ENCODE results near the gene INTS11.

The INTS11 gene

DNA sequence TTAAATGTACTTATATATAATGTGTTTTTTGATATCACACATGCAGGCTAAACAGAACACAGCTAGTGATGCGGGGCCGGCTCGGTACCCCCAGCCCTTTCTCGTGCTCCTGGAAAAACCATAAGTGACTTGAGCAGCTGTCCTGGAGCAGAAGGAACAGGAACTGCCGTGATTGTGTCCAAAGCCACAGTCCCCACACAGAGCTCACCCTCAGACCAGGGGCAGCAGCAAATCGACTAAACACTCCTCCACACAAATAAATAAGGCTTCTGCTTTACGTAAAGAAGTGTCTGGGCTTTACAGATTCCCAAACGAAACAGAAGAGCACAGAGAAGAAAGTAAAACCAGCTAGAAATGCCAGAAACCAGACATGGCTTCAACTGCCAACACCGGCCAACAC is 60.4 kb downstream of the INTS11 start:
- Histone ChIP-seq H3K4me3 (no peak overlapping the region), H3K9me3 (ENCODE audit: low read depth, low read length) (no peaks in the 10 kb centered on the region), H3K36me3 (ENCODE audit: insufficient read depth, low read length) (peaks cover 66% of the 10 kb centered on the region), H3K27ac (no peak overlapping the region), H3K9ac (ENCODE audit: insufficient read length) (no peak overlapping the region)
- TF ChIP-seq POLR2AphosphoS5 (IDR thresholded peaks at IDR 0.05; ENCODE audit: borderline replicate concordance, low read depth, low read length) (no peak), EZH2 (IDR thresholded peaks at IDR 0.05) (no peak), FOXP2 (optimal IDR thresholded peaks at IDR 0.05; ENCODE audit: control extremely low read depth, extremely low read length, insufficient read depth) (no peak)
- DNase-seq (ENCODE audit: low read depth, low spot score): no peak

DNA sequence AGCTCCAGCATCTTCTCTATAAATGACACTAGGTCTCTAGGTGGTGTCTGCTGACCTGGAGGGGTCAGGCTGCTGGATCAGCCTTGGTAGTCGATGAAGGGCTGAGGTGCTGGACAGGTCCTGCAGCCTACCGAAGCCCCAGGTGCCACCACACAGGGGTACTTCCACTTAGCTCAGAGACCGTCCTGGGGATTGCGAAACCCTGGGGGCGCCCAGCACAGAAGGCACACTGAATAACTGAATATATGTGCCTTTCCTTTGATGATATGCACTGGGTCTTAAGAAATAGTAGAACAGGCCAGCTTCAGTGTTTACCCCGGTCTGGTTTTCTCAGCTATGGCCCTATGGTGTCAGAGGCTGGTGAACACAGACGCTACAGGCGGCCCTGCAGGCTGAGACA is 61.7 kb downstream of the INTS11 start:
- TF ChIP-seq EZH2 (IDR thresholded peaks at IDR 0.05) (no peak), FOXP2 (optimal IDR thresholded peaks at IDR 0.05; ENCODE audit: control extremely low read depth, extremely low read length, insufficient read depth) (no peak), POLR2AphosphoS5 (IDR thresholded peaks at IDR 0.05; ENCODE audit: borderline replicate concordance, low read depth, low read length) (no peak)
- H3K36me3 ChIP-seq (ENCODE audit: insufficient read depth, low read length): peaks cover 65% of the 10 kb centered on the region
- H3K27ac ChIP-seq: no peak overlapping the region
- H3K9ac ChIP-seq (ENCODE audit: insufficient read length): no peak overlapping the region
- no peaks in the 10 kb centered on the region for H3K9me3 ChIP-seq (ENCODE audit: low read depth, low read length)
- no peak overlapping the region for H3K4me3 ChIP-seq
- DNase-seq (ENCODE audit: low read depth, low spot score): no peak

DNA sequence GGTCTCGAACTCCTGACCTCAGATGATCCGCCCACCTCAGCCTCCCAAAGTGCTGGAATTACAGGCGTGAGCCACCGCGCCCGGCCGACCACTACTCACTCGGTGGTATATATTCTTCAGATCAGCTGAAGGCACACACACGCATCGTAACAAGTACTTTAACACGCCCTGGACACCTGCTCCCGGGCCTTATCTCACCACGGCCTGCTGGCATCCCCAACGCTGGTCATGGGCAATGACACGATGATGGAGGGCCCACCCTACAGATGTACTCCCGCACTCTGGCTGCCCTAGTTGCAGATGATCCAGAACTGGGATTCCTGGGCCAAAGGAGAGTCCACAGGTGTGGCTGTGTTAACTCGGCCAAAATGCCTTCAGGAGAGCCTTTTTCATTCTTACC is 62.4 kb downstream of the INTS11 start:
- H3K4me3 ChIP-seq: no peak overlapping the region
- H3K27ac ChIP-seq: no peak overlapping the region
- TF ChIP-seq FOXP2 (optimal IDR thresholded peaks at IDR 0.05; ENCODE audit: control extremely low read depth, extremely low read length, insufficient read depth): no peak
- no peak for TF ChIP-seq POLR2AphosphoS5 (IDR thresholded peaks at IDR 0.05; ENCODE audit: borderline replicate concordance, low read depth, low read length)
- no peak for TF ChIP-seq EZH2 (IDR thresholded peaks at IDR 0.05)
- no peak for DNase-seq (ENCODE audit: low read depth, low spot score)
- H3K9ac ChIP-seq (ENCODE audit: insufficient read length): no peak overlapping the region
- H3K36me3 ChIP-seq (ENCODE audit: insufficient read depth, low read length): peaks cover 64% of the 10 kb centered on the region
- H3K9me3 ChIP-seq (ENCODE audit: low read depth, low read length): no peaks in the 10 kb centered on the region

All from SK-N-MC (cell line).